ENCODE data around the gene ADPRH.
"Not testable (repeated sequence)": the region's sequence is repeated elsewhere in the genome, so short reads cannot be mapped to it uniquely, and the experiment has no call there.

The ADPRH gene

DNA sequence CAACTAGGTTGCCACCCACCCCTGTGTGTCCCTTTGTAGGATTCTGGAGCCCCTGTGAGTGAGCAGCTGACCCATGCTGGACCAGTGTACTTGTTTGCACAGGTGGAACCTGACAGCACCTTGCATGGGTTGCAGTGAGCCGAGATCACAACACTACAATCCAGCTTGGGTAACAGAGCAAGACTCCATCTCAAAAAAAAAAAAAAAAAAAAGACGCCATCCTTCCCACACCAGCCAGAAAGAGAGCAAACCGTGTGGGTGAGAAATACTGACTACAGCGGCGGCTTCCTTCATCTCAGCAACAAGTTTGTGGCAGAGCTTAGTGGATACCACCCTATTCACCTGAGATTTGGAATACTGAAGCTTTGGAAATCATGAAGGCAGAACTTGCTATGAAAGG is 19.1 kb upstream of the ADPRH start:
- no peak for FAIRE-seq

- FAIRE-seq = no peak
Measured at GRCh38 chr3:119562307-119562961, 16.9 kb upstream of the ADPRH start.

DNA sequence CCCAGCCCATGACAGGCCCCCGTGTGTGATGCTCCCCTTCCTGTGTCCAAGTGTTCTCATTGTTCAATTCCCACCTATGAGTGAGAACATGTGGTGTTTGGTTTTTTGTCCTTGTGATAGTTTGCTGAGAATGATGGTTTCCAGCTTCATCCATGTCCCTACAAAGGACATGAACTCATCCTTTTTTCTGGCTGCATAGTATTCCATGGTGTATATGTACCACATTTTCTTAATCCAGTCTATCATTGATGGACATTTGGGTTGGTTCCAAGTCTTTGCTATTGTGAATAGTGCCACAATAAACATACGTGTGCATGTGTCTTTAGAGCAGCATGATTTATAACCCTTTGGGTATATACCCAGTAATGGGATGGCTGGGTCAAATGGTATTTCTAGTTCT is 16.0 kb upstream of the ADPRH start:
- FAIRE-seq = not testable (repeated sequence)

- no peak for FAIRE-seq
Measured at GRCh38 chr3:119569156-119569555, 10.1 kb upstream of the ADPRH start.

DNA sequence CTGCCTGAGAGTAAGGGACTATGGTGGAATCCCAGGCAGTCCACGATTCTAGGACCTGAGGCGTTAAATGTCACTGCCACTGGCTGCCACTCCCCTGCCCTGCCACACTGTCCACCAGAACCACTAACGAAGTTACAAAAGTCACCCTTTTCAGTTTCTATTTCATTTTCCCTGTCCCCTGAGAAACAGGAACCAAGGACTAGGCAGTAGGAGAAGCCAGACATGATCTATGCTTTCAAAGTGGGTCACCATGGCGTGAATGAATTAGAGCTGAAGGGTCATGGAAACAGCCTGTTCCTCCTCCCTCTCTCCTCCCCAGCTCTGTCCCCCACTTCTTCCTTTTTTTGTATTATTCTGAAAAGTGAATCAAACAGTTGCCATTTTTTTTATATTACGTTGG is 9.1 kb upstream of the ADPRH start:
- FAIRE-seq = no peak

GRCh38 chr3:119571230-119571629 is 8.1 kb upstream of the ADPRH start:
- no peak for FAIRE-seq

- no peak for FAIRE-seq
Measured at GRCh38 chr3:119571688-119572087, 7.6 kb upstream of the ADPRH start.

DNA sequence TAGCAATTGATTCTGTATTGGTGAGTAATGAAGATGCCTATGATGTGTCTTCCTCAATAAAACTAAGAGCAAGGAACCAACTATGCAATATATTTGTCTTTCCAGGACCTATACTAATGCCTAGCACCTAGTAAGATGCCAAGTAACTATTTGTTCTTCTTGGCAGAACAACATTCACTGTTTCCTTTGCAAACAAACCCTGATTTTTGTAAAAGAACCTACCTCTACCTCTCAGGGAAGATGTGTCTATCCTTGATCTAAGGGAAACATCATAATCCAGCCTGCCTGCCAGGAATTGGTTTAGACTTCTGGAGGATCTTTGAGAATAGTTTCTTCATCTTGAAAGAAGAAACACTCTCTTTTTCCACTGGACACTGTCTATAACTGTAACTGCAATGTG is 3.8 kb upstream of the ADPRH start:
- FAIRE-seq = no peak

DNA sequence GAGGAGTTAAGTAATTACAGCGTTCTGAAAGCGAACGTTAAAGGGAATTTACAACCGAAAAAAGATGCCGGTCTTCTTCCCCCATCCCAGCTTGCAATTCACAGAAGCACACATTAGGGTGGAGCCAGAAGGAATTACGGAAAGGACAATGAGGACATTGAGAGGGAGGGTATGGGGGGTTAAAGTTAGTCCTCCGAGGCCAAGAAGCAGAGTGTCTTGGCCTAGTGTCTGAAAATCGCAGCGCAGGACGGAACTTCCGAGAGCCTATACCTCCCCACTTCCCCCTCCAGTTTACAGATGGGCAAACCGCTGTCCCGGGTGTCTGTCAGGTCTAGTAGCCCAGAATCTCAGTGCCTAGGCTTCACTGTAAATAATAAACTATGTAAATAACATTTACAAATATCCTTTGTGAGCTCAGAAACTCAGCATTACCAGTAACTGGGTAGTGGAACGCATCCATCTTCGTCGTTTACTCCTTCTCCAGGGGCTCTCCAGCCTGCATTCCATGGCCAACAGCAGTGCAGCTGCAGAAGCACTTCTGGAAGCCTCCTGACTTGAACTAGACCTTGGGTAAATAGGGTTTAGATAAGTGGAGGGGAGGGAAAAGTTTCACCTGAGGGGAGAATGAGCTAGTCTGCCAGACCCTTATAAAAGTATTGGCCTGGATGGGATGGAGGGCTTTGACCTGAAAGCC is 922 bp downstream of the ADPRH start:
- FAIRE-seq = no peak

GRCh38 chr3:119582178-119582577 is 2.9 kb downstream of the ADPRH start:
- FAIRE-seq = no peak

- no peak for FAIRE-seq
Measured at GRCh38 chr3:119585208-119585607, 5.9 kb downstream of the ADPRH start.

GRCh38 chr3:119585856-119586570 is 6.7 kb downstream of the ADPRH start:
- FAIRE-seq = no peak

GRCh38 chr3:119586733-119587172 is 7.5 kb downstream of the ADPRH start:
- no peak for FAIRE-seq

DNA sequence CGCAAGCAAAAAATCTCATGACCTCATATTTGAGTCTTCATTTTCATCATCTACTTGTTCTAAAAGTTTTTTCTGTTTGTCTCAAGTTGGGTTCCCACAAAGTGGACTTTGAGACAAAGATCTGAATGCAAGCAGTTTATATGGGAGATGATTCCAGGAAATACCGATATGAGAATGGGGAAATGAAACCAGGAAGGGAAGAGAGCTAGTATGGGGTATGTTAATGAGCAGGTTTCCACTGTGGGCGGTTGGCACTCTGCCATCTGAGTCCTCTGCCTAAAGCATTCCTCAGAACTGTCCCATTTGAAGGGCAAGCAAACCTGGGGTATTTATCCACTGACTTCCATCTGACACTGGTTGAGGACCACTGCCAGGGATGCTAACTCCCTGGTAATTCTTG is 8.8 kb downstream of the ADPRH start:
- no peak for FAIRE-seq

- FAIRE-seq = no peak
Measured at GRCh38 chr3:119589102-119589773, 9.9 kb downstream of the ADPRH start.

GRCh38 chr3:119590706-119591105 is 11.4 kb downstream of the ADPRH start:
- FAIRE-seq = no peak

DNA sequence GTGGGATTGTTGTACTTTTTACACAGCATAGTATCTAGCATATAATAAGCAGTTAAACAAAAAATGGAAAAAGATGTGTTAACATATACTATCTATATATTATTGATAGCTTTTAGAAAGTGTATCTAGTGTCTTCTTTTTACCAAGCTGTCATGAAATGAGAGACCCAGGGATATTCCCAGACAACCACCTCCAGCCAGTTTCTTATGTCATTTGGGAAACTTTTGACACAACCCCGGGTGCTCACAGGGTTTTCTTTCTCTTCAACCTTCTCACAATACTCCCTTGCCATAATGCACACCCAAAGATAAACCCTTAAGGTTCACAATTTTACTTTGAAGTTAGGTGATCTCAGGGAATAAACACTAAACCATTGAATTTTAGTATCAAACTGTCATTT is 13.6 kb downstream of the ADPRH start:
- FAIRE-seq = no peak

DNA sequence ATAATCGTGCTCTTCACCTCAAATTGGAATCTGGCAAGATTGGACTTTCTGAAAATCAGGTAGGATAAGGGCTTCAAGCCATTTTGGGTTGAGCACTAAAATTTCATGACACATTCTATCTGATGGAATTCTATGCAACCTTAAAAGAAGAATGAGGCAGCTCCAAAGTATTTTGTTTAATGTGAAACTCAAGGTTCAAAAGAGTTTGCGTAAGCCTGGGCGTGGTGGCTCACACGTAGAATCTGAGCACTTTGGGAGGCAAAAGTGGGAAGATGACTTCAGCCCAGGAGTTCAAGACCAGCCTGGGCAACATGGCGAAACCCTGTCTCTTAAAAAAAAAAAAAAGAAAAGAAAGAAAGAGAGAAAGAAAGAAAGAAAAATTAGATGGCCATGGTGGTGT is 14.8 kb downstream of the ADPRH start:
- no peak for FAIRE-seq

GRCh38 chr3:119594929-119595328 is 15.6 kb downstream of the ADPRH start:
- not testable (repeated sequence) for FAIRE-seq

GRCh38 chr3:119595639-119596334 is 16.5 kb downstream of the ADPRH start:
- no peak for FAIRE-seq

GRCh38 chr3:119596398-119596797 is 17.1 kb downstream of the ADPRH start:
- FAIRE-seq = no peak

GRCh38 chr3:119597548-119598288 is 18.4 kb downstream of the ADPRH start, which contains the start of gene PLA1A:
Gene PLA1A (plus strand): TSS chr3:119597885. CDS start chr3:119597914, 29 bp downstream.
- FAIRE-seq = no peak
